GM23338 (cell line): Measurements from ENCODE around the gene MAP1LC3B. TPM values are rescaled to one million over a fixed set of nuclear protein-coding genes. Genes with fewer than 3 reads are reported as not detected.

Experiments used
- ATAC-seq: fragments of 200-7000 bp; cut with Tn5 transposase; 3 replicates; pipeline ENCODE4 v1.9.1; 2020
- DNase-seq: peaks from one replicate; pipeline ENCODE4 v3.0.0-alpha.2; 2015; ENCODE audit warnings: low spot score
- H2AFZ ChIP-seq: fragments of 200-600 bp; sonication (generic); 2 replicates; pipeline ENCODE4 v1.8.0; 2016; ENCODE audit warnings: antibody characterized with exemption, mild to moderate bottlenecking, moderate library complexity
- H3F3A ChIP-seq: fragments of 200-600 bp; sonication (generic); replicated peaks from 2 replicates; pipeline ENCODE4 v1.8.0; 2017; ENCODE audit warnings: antibody characterized with exemption, mixed run types, low read depth
- H3K27ac ChIP-seq: fragments of 200-600 bp; sonication (generic); 2 replicates; pipeline ENCODE4 v1.6.1; 2016; ENCODE audit warnings: low read depth
- H3K27me3 ChIP-seq: fragments of 200-600 bp; sonication (generic); 2 replicates; pipeline ENCODE4 v1.8.0; 2016; ENCODE audit warnings: mild to moderate bottlenecking, mixed run types, moderate library complexity; ENCODE audit not compliant: insufficient read depth
- H3K36me3 ChIP-seq: fragments of 200-600 bp; sonication (generic); 2 replicates; pipeline ENCODE4 v1.8.0; 2016; ENCODE audit warnings: mild to moderate bottlenecking; ENCODE audit not compliant: insufficient read depth
- H3K4me1 ChIP-seq: fragments of 200-600 bp; sonication (generic); 2 replicates; pipeline ENCODE4 v1.8.0; 2016; ENCODE audit warnings: mild to moderate bottlenecking, moderate library complexity; ENCODE audit not compliant: insufficient read depth
- H3K4me2 ChIP-seq: fragments of 200-600 bp; sonication (generic); 2 replicates; pipeline ENCODE4 v1.7.1; 2017; ENCODE audit warnings: mixed run types
- H3K4me3 ChIP-seq: fragments of 200-600 bp; sonication (generic); 2 replicates; pipeline ENCODE4 v1.6.1; 2016; ENCODE audit warnings: mixed run types
- H3K79me2 ChIP-seq: fragments of 200-600 bp; sonication (generic); replicated peaks from 2 replicates; pipeline ENCODE4 v1.8.0; 2017; ENCODE audit warnings: mild to moderate bottlenecking; ENCODE audit not compliant: insufficient read depth
- H3K9me2 ChIP-seq: fragments of 200-600 bp; sonication (generic); 2 replicates; pipeline ENCODE4 v1.8.0; 2017; ENCODE audit not compliant: insufficient read depth
- H4K20me1 ChIP-seq: fragments of 200-600 bp; sonication (generic); replicated peaks from 2 replicates; pipeline ENCODE4 v1.8.0; 2017; ENCODE audit warnings: mild to moderate bottlenecking; ENCODE audit not compliant: insufficient read depth
- H3K27ac Mint-ChIP-seq: 2 replicates; pipeline ENCODE4 v1.8.0; 2020; ENCODE audit warnings: inconsistent platforms, mild to moderate bottlenecking, moderate library complexity, mixed read lengths
- H3K27me3 Mint-ChIP-seq: 3 replicates; pipeline ENCODE4 v1.8.0; 2022; ENCODE audit warnings: low read depth, mild to moderate bottlenecking, moderate library complexity, mixed read lengths, inconsistent platforms; ENCODE audit not compliant: insufficient read depth, poor library complexity
- H3K36me3 Mint-ChIP-seq: 3 replicates; pipeline ENCODE4 v1.8.0; 2021; ENCODE audit warnings: low read depth, mild to moderate bottlenecking, inconsistent platforms, moderate library complexity, mixed read lengths
- H3K4me1 Mint-ChIP-seq: 3 replicates; pipeline ENCODE4 v1.8.0; 2020; ENCODE audit warnings: mild to moderate bottlenecking, inconsistent platforms, mixed read lengths
- H3K4me3 Mint-ChIP-seq: 3 replicates; pipeline ENCODE4 v1.8.0; 2021; ENCODE audit warnings: moderate library complexity, mild to moderate bottlenecking, inconsistent platforms, mixed read lengths
- H3K9me3 Mint-ChIP-seq: 3 replicates; pipeline ENCODE4 v1.8.0; 2020; ENCODE audit warnings: moderate library complexity, mild to moderate bottlenecking, inconsistent platforms, mixed read lengths
- CREB1 ChIP-seq: fragments of 250-450 bp; sonication (Bioruptor Pico); IDR thresholded peaks from 2 replicates; pipeline ENCODE4 v1.5.0; 2020; ENCODE audit warnings: low read depth, mild to moderate bottlenecking, moderate library complexity
- CTCF ChIP-seq, 2 experiments: fragments of 200-600 bp in 1 of 2; sonication (generic) in 1 of 2; conservative IDR thresholded peaks; 2 replicates each; pipeline versions ENCODE4 v1.5.1 to v1.6.1; 2016 to 2017; ENCODE audit warnings: antibody characterized with exemption in 2 of 2, low read depth in 2 of 2, mild to moderate bottlenecking in 2 of 2, moderate library complexity in 1 of 2
- EZH2 ChIP-seq: fragments of 200-600 bp; sonication (generic); IDR thresholded peaks from one replicate; pipeline ENCODE4 v1.8.0; 2017; ENCODE audit warnings: antibody characterized with exemption, mild to moderate bottlenecking, low read depth; ENCODE audit not compliant: unreplicated experiment
- EZH2phosphoT487 ChIP-seq: fragments of 200-600 bp; sonication (generic); IDR thresholded peaks from one replicate; pipeline ENCODE4 v1.8.1; 2018; ENCODE audit warnings: antibody characterized with exemption; ENCODE audit not compliant: unreplicated experiment
- JUNB ChIP-seq: IDR thresholded peaks from one replicate; pipeline ENCODE4 v1.6.1; 2016; ENCODE audit warnings: antibody characterized with exemption; ENCODE audit not compliant: unreplicated experiment
- NANOG ChIP-seq: IDR thresholded peaks from 2 replicates; pipeline ENCODE4 v1.6.1; 2016; ENCODE audit warnings: antibody characterized with exemption, borderline replicate concordance
- POLR2AphosphoS5 ChIP-seq: IDR thresholded peaks from 2 replicates; pipeline ENCODE4 v1.6.1; 2016; ENCODE audit warnings: antibody characterized with exemption, low read depth
- REST ChIP-seq: IDR thresholded peaks from one replicate; pipeline ENCODE4 v1.6.1; 2018; ENCODE audit warnings: antibody characterized with exemption; ENCODE audit not compliant: unreplicated experiment
- STAT1 ChIP-seq: IDR thresholded peaks from one replicate; pipeline ENCODE4 v1.6.1; 2016; ENCODE audit warnings: antibody characterized with exemption; ENCODE audit not compliant: unreplicated experiment
- ZNF114 ChIP-seq: fragments of 250-450 bp; sonication (Bioruptor Pico); IDR thresholded peaks from 2 replicates; pipeline ENCODE4 v1.5.0; 2020; ENCODE audit warnings: mild to moderate bottlenecking, moderate library complexity
- ZNF331 ChIP-seq: fragments of 250-450 bp; sonication (Bioruptor Pico); IDR thresholded peaks from 2 replicates; pipeline ENCODE4 v1.5.0; 2020; ENCODE audit warnings: low read depth, mild to moderate bottlenecking, moderate library complexity
- polyA plus RNA-seq: library from polyadenylated mRNA; unstranded; fragments of >200 nt; fragmentation: Nextera tagmentation; extraction: Ambion mirVana; gene quantifications from 2 replicates; pipeline ENCODE4 v1.2.1, GENCODE V29; 2016
- total RNA-seq: library from RNA; depleted of rRNA; stranded (reverse); fragments of >200 nt; shearing (Covaris generic); gene quantifications from 2 replicates; pipeline ENCODE4 v1.2.3, GENCODE V29; 2014

Gene MAP1LC3B
- total and polyA plus RNA-seq, 2 experiments from 2014 or later = 35.9 to 80.2 TPM

- TF ChIP-seq CTCF (conservative IDR thresholded peaks at IDR 0.05; ENCODE audit: low read depth in 2 of 2) (no peak), CREB1 (CRISPR knock-in tag) (no peak), EZH2phosphoT487 (no peak), EZH2 (no peak), NANOG (no peak), JUNB (no peak), POLR2AphosphoS5 (no peak)
Observed at GRCh38 chr16:87380881-87381280, 11.3 kb upstream of the MAP1LC3B start (continued).

- no peaks in the 10 kb centered on the region; the same call in 1 of the 2 replicates for H3K36me3 ChIP-seq
- no peaks in the 10 kb centered on the region for H3K27me3 ChIP-seq
- no peak overlapping the region for H2AFZ ChIP-seq
- peaks cover 14% of the 10 kb centered on the region; the same call in 1 of the 2 replicates for H3K4me1 ChIP-seq
- peak overlapping the region; percentile 80 for H3K4me3 Mint-ChIP-seq
- 0 out of 2 replicates have a peak, but pooled peaks cover 10% of the 10 kb centered on the region for H3F3A ChIP-seq
- no peak overlapping the region for H3K27ac ChIP-seq
- no peak for ATAC-seq
- H3K9me3 Mint-ChIP-seq = peaks cover 6% of the 10 kb centered on the region; the same call in 2 of the 3 replicates
- peak overlapping the region; percentile 97 for H3K4me3 ChIP-seq
- H3K27ac Mint-ChIP-seq = no peak overlapping the region
- H3K9me2 ChIP-seq = no peaks in the 10 kb centered on the region
- peaks cover 22% of the 10 kb centered on the region for H3K4me1 Mint-ChIP-seq
- peaks cover 18% of the 10 kb centered on the region for H3K27me3 Mint-ChIP-seq
- peak overlapping the region; percentile 76 for H3K4me2 ChIP-seq
- H3K79me2 ChIP-seq = peaks cover 54% of the 10 kb centered on the region
- H3K36me3 Mint-ChIP-seq = peaks cover 13% of the 10 kb centered on the region; the same call in 2 of the 3 replicates
- peaks cover 32% of the 10 kb centered on the region for H4K20me1 ChIP-seq
- TF ChIP-seq CREB1 (CRISPR knock-in tag) (no peak), ZNF114 (CRISPR knock-in tag) (no peak)
- DNase-seq = no peak
Observed at GRCh38 chr16:87382023-87382785, 9.9 kb upstream of the MAP1LC3B start.

GRCh38 chr16:87383505-87384161 lies 8.5 kb upstream of the MAP1LC3B start, which contains the start of gene FBXO31:
TSS of gene FBXO31 (minus strand) at chr16:87383776. CDS start at chr16:87383744, 32 bp downstream.
- DNase-seq (peak; percentile 93), ATAC-seq (peak; percentile 58)
- H3K27me3 ChIP-seq = no peaks in the 10 kb centered on the region
- peaks cover 21% of the 10 kb centered on the region; the same call in 1 of the 2 replicates for H3K4me1 ChIP-seq
- peak within 1 kb of the TSS; percentile 76 for H3K4me2 ChIP-seq
- no peak within 1 kb of the TSS for H3K27ac Mint-ChIP-seq
- peak within 1 kb of the TSS; percentile 95 for H3K27ac ChIP-seq
- peaks cover 25% of the 10 kb centered on the region for H3K27me3 Mint-ChIP-seq
- peak within 1 kb of the TSS; percentile 92 for H2AFZ ChIP-seq
- H3K9me3 Mint-ChIP-seq = peaks cover 6% of the 10 kb centered on the region; the same call in 2 of the 3 replicates
- peak within 1 kb of the TSS; percentile 97 for H3K4me3 ChIP-seq
- peaks cover 23% of the 10 kb centered on the region for H4K20me1 ChIP-seq
- H3K9me2 ChIP-seq = no peaks in the 10 kb centered on the region
- H3K36me3 Mint-ChIP-seq = peaks cover 7% of the 10 kb centered on the region; the same call in 2 of the 3 replicates
- peak within 1 kb of the TSS; percentile 80 for H3K4me3 Mint-ChIP-seq
- peaks cover 35% of the 10 kb centered on the region for H3K4me1 Mint-ChIP-seq
- 0 out of 2 replicates have a peak, but pooled peaks cover 10% of the 10 kb centered on the region for H3F3A ChIP-seq
- peaks cover 40% of the 10 kb centered on the region for H3K79me2 ChIP-seq
- no peaks in the 10 kb centered on the region for H3K36me3 ChIP-seq
- TF ChIP-seq ZNF331 (CRISPR knock-in tag) = no peak
- TF ChIP-seq CTCF (conservative IDR thresholded peaks at IDR 0.05; ENCODE audit: low read depth in 2 of 2) = 0 out of 4 replicates have a peak, but pooled peaks of 1 of the 2 experiments have one; percentile 4
- no peak for TF ChIP-seq STAT1
- no peak for TF ChIP-seq JUNB
- TF ChIP-seq REST = no peak
- no peak for TF ChIP-seq EZH2
- TF ChIP-seq POLR2AphosphoS5 = peak; percentile 41; the same call in 1 of the 2 replicates
